ENCODE measurements around the gene FSTL4. TPM values are rescaled to one million over a fixed set of nuclear protein-coding genes. Genes with fewer than 3 reads are reported as not detected.

FSTL4 gene
- total RNA-seq, 1 experiment from 2014 or later: 0.12 TPM

DNA sequence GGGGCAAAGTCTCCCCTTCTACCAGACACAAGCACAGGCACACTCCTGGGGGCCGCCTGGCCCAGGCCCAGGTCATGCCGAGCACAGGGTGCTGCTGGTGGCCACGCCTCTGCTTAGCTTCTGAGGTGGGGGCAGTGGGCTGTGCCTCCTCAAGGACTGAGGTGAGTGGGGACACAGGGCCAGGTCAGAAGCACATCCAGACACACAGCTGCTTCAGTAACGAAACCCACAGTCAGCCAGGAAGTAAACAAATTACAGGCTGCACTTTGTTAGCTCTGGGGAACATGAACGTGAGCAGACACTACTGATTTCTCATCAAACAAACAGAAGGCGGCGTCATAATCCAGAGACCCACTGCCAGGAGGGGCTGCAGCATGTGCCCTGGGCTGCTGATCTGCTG, 368.1 kb downstream of the FSTL4 start:
- intact Hi-C loops (cut with micrococcal nuclease): loop anchor here (2.0 kb wide), 1 partner anchor 17 kb away; no protein-coding TSS in a partner anchor
- H3K27me3 Mint-ChIP-seq (ENCODE audit: insufficient read depth, unreplicated experiment): no peaks in the 10 kb centered on the region
- H3K27ac Mint-ChIP-seq (ENCODE audit: low read depth, unreplicated experiment): no peak overlapping the region
- no peaks in the 10 kb centered on the region for H3K36me3 Mint-ChIP-seq (ENCODE audit: insufficient read depth, unreplicated experiment)
- POLR2A ChIA-PET: interaction anchor here (1.9 to 7.6 kb wide), 2 partner anchors 15 to 41 kb away, joined by 12 to 96 read pairs; no protein-coding TSS in a partner anchor
- no peak for DNase-seq (ENCODE audit: unreplicated experiment)
- no peaks in the 10 kb centered on the region for H3K9me3 Mint-ChIP-seq (ENCODE audit: unreplicated experiment)
- TF ChIP-seq CTCF (IDR thresholded peaks at IDR 0.05; ENCODE audit: unreplicated experiment): no peak
- BruUV-seq (replicated peaks): no TSS peak
- H3K4me1 Mint-ChIP-seq (ENCODE audit: insufficient read depth, unreplicated experiment): peaks cover 22% of the 10 kb centered on the region
- H3K4me3 Mint-ChIP-seq (ENCODE audit: unreplicated experiment): no peak overlapping the region
- CTCF ChIA-PET: interaction anchor here (0.6 to 1.0 kb wide), 3 partner anchors 15 to 154 kb away, joined by 3 to 4 read pairs (median 4); no protein-coding TSS in a partner anchor

DNA sequence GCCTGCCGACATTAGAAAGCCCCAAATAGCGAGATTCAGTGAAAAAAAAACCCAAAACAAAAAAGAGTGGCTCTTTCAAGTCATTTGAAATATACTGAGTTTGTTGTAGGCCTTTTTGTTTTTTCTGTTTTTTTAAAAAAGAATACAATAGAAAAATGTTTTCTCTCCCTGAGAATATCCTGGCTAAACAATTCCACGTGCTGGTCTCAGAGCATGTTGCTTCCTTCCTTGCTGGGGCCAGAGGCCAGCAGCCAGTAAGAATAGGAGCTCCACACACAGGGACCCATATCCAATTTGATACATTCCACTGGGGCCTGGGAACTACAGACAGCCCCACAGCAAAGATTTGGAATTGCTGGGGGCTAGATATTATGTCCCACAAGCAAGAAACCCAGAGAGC, 369.1 kb downstream of the FSTL4 start:
- BruUV-seq (replicated peaks): no TSS peak
- Mint-ChIP-seq H3K27ac (ENCODE audit: low read depth, unreplicated experiment) (no peak overlapping the region), H3K4me1 (ENCODE audit: insufficient read depth, unreplicated experiment) (peaks cover 22% of the 10 kb centered on the region), H3K36me3 (ENCODE audit: insufficient read depth, unreplicated experiment) (no peaks in the 10 kb centered on the region), H3K4me3 (ENCODE audit: unreplicated experiment) (no peak overlapping the region), H3K27me3 (ENCODE audit: insufficient read depth, unreplicated experiment) (no peaks in the 10 kb centered on the region), H3K9me3 (ENCODE audit: unreplicated experiment) (no peaks in the 10 kb centered on the region)
- intact Hi-C loops (cut with micrococcal nuclease): no loop called here
- no peak for TF ChIP-seq CTCF (IDR thresholded peaks at IDR 0.05; ENCODE audit: unreplicated experiment)
- ChIA-PET POLR2A (interaction anchor here (0.7 to 7.6 kb wide), 3 partner anchors 8 to 36 kb away, joined by 4 to 96 read pairs (median 4); no protein-coding TSS in a partner anchor), CTCF (interaction anchor here (0.7 to 1.7 kb wide), 3 partner anchors 132 to 626 kb away, joined by 4 to 9 read pairs (median 4); no protein-coding TSS in a partner anchor)
- DNase-seq (ENCODE audit: unreplicated experiment): no peak

- CTCF ChIA-PET: interaction anchor here (0.7 to 1.7 kb wide), 4 partner anchors 11 to 627 kb away, joined by 3 to 9 read pairs (median 4); no protein-coding TSS in a partner anchor
- intact Hi-C loops (cut with micrococcal nuclease): no loop called here
- no peak for TF ChIP-seq CTCF (IDR thresholded peaks at IDR 0.05; ENCODE audit: unreplicated experiment)
- Mint-ChIP-seq H3K27ac (ENCODE audit: low read depth, unreplicated experiment) (no peak overlapping the region), H3K4me1 (ENCODE audit: insufficient read depth, unreplicated experiment) (peaks cover 22% of the 10 kb centered on the region), H3K36me3 (ENCODE audit: insufficient read depth, unreplicated experiment) (no peaks in the 10 kb centered on the region), H3K27me3 (ENCODE audit: insufficient read depth, unreplicated experiment) (no peaks in the 10 kb centered on the region), H3K4me3 (ENCODE audit: unreplicated experiment) (no peak overlapping the region), H3K9me3 (ENCODE audit: unreplicated experiment) (no peaks in the 10 kb centered on the region)
- POLR2A ChIA-PET: interaction anchor here (1.1 to 7.6 kb wide), 2 partner anchors 9 to 13 kb away, joined by 4 to 96 read pairs; no protein-coding TSS in a partner anchor
- BruUV-seq (replicated peaks): no TSS peak
- DNase-seq (ENCODE audit: unreplicated experiment): no peak
Measured at GRCh38 chr5:133242221-133242835, 370.0 kb downstream of the FSTL4 start.

- H3K9me3 Mint-ChIP-seq (ENCODE audit: unreplicated experiment): no peaks in the 10 kb centered on the region
- no peaks in the 10 kb centered on the region for H3K36me3 Mint-ChIP-seq (ENCODE audit: insufficient read depth, unreplicated experiment)
- no peak for TF ChIP-seq CTCF (IDR thresholded peaks at IDR 0.05; ENCODE audit: unreplicated experiment)
- ChIA-PET CTCF (interaction anchor here (0.6 to 1.7 kb wide), 7 partner anchors 10 to 130 kb away, joined by 3 to 9 read pairs (median 3); no protein-coding TSS in a partner anchor), POLR2A (interaction anchor here (0.6 to 7.6 kb wide), 9 partner anchors 10 to 934 kb away, joined by 3 to 96 read pairs (median 5); no protein-coding TSS in a partner anchor)
- peak overlapping the region; percentile 32 for H3K27ac Mint-ChIP-seq (ENCODE audit: low read depth, unreplicated experiment)
- intact Hi-C loops (cut with micrococcal nuclease): no loop called here
- H3K27me3 Mint-ChIP-seq (ENCODE audit: insufficient read depth, unreplicated experiment): no peaks in the 10 kb centered on the region
- DNase-seq (ENCODE audit: unreplicated experiment): no peak
- BruUV-seq (replicated peaks): no TSS peak
- H3K4me1 Mint-ChIP-seq (ENCODE audit: insufficient read depth, unreplicated experiment): peaks cover 27% of the 10 kb centered on the region
- H3K4me3 Mint-ChIP-seq (ENCODE audit: unreplicated experiment): no peak overlapping the region
Measured at GRCh38 chr5:133241179-133242092, 370.9 kb downstream of the FSTL4 start.
